GM13976 (cell line): ENCODE measurements around the gene ILF2.
"Not testable (repeated sequence)": the region's sequence is repeated elsewhere in the genome, so short reads cannot be mapped to it uniquely, and the experiment has no call there.

ENCODE experiments used
- DNase-seq: peaks from one replicate; pipeline ENCODE4 v3.0.0; 2012; ENCODE audit warnings: low spot score
- in situ Hi-C: fragments of 300-500 bp; cut with MboI; formaldehyde crosslinking; loops from one replicate; pipeline ENCODE4 v1.12.0; 2022; ENCODE audit warnings: low sequenced_read_pairs, mixed read lengths, inconsistent platforms; ENCODE audit not compliant: unreplicated experiment
- TF ChIP-seq, protein P1 (sequence below): IDR thresholded peaks from 2 replicates; pipeline ENCODE4 v1.5.1; 2012; ENCODE audit warnings: borderline replicate concordance, mild to moderate bottlenecking; ENCODE audit not compliant: insufficient read depth; ENCODE audit errors: extremely low read depth, missing control alignments, control extremely low read depth

ILF2 gene

GRCh38 chr1:153642161-153642560, 28.6 kb downstream of the ILF2 start:
- in situ Hi-C loops: no loop called here
- TF ChIP-seq, protein P1, sequence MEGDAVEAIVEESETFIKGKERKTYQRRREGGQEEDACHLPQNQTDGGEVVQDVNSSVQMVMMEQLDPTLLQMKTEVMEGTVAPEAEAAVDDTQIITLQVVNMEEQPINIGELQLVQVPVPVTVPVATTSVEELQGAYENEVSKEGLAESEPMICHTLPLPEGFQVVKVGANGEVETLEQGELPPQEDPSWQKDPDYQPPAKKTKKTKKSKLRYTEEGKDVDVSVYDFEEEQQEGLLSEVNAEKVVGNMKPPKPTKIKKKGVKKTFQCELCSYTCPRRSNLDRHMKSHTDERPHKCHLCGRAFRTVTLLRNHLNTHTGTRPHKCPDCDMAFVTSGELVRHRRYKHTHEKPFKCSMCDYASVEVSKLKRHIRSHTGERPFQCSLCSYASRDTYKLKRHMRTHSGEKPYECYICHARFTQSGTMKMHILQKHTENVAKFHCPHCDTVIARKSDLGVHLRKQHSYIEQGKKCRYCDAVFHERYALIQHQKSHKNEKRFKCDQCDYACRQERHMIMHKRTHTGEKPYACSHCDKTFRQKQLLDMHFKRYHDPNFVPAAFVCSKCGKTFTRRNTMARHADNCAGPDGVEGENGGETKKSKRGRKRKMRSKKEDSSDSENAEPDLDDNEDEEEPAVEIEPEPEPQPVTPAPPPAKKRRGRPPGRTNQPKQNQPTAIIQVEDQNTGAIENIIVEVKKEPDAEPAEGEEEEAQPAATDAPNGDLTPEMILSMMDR: no peak

GRCh38 chr1:153640861-153641260, 29.9 kb downstream of the ILF2 start:
- in situ Hi-C loops: no loop called here
- TF ChIP-seq, protein P1: no peak
- DNase-seq: no peak

More at GRCh38 chr1:153642161-153642560, 28.6 kb downstream of the ILF2 start:
- DNase-seq: no peak

- in situ Hi-C loops, DNase-seq: not testable (repeated sequence)
Observed at GRCh38 chr1:153640213-153640612, 30.6 kb downstream of the ILF2 start.

- TF ChIP-seq, protein P1: no peak
- DNase-seq: no peak
- in situ Hi-C loops: no loop called here
Observed at GRCh38 chr1:153639280-153639679, 31.5 kb downstream of the ILF2 start.

GRCh38 chr1:153638261-153638660, 32.5 kb downstream of the ILF2 start:
- TF ChIP-seq, protein P1: no peak
- DNase-seq: no peak
- in situ Hi-C loops: no loop called here

GRCh38 chr1:153636312-153636711, 34.5 kb downstream of the ILF2 start:
- no peak for DNase-seq
- in situ Hi-C loops: no loop called here
- TF ChIP-seq, protein P1: no peak

- DNase-seq: no peak
- TF ChIP-seq, protein P1: no peak
- in situ Hi-C loops: no loop called here
Observed at GRCh38 chr1:153635872-153636271, 34.9 kb downstream of the ILF2 start.
